HG03045 (cell line): ENCODE results near the gene WDR27.

Experiments
- ATAC-seq: cut with Tn5 transposase; IDR thresholded peaks from one replicate; pipeline ENCODE4 v1.9.1; 2021; ENCODE audit warnings: mild to moderate bottlenecking, moderate library complexity; ENCODE audit not compliant: unreplicated experiment

WDR27 gene

DNA sequence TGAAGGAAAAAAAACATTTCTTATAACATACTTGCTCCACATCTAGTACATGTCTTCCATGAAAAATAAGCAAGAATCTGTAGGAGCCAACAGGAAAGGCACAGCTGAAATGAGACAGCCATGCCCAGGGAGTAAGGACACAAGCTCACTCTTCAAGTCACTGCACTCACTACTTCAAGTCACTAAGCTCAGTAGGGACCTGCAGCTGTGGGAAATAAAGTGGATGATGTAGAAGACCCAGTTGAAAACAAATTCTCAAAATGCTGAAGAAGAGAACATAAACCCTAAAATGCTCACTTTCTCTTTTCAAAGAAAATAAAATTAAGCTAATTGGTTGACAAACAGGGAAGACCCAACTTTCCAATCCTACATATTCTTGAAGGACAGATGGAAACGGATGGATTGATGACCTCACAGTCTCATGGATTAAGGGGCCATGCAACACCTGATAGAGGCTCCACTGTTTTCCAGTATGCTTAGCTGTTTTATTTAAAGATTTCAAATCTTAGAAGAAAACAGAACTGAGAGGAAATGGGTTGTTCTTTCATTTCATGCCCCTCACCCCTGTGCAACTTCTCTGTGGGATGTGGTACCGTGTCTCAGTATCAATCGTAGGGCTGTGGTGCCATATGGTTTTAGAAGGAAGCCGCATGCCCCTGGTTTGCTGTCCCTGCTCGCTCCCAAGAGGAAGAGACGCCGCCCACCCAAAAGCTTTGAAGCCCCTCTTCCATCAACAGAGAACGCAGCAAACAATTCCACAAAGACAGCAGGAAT is 133.3 kb downstream of the WDR27 start:
- no peak for ATAC-seq

- ATAC-seq = no peak
Measured at GRCh38 chr6:169567819-169568218, 134.0 kb downstream of the WDR27 start.

DNA sequence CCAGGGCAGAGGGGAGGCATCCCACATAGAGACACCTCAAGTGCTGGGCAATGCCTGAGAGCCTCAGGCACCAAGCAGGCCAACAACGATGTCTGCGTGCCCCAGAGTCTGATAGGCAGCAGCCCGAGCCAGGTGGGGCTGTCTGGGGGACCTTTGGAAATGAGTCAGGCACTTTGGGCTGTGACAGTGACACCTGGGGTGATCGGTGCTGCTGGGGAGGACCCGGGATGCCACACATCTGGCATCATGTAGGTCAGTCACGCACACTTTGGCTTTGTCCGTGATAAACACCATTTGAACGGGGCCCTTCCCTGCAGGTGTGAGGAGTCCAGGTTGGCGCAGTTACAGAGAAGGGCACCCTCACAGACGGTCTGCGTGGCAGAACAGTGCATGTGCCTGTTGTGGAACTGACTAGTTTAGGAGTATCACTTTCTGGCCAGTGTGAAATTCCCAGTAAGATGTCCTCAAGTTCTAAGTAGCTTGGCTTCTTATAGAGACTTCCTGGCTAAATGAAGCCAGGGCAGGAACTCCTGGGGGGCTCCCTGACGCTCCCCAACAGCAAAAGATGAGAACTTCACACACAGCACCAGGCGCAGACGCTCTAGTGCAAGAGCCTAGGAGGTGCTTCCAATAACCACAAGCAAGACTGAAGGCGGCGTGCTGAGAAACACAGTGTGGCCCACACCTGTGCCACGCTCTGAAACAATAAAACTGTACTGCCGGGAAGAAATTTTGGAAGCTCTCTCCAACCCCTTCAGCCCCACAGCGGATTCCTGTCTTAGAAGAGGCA is 134.7 kb downstream of the WDR27 start:
- ATAC-seq = no peak

GRCh38 chr6:169566319-169566718 is 135.5 kb downstream of the WDR27 start:
- ATAC-seq = no peak

GRCh38 chr6:169564453-169565240 is 137.2 kb downstream of the WDR27 start:
- ATAC-seq = no peak

DNA sequence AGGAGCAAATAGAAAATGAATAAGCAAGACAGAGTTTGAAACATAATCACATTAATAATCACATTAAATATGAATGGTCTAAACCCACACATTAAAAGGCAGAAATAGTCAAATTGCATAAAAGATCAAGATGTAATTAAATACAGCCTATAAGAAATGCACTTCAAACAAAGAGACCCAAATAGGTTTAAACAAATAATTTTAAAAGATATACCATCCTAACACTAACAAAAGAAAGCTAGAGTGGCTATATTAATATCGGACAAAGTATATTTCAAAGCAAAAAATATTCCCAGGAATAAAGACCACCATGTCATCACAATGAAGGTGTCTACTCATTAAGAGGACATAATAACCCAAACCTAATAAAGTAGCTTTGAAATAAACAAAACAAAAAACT is 140.2 kb downstream of the WDR27 start:
- ATAC-seq = no peak

GRCh38 chr6:169559592-169559991 is 142.2 kb downstream of the WDR27 start:
- ATAC-seq = no peak

DNA sequence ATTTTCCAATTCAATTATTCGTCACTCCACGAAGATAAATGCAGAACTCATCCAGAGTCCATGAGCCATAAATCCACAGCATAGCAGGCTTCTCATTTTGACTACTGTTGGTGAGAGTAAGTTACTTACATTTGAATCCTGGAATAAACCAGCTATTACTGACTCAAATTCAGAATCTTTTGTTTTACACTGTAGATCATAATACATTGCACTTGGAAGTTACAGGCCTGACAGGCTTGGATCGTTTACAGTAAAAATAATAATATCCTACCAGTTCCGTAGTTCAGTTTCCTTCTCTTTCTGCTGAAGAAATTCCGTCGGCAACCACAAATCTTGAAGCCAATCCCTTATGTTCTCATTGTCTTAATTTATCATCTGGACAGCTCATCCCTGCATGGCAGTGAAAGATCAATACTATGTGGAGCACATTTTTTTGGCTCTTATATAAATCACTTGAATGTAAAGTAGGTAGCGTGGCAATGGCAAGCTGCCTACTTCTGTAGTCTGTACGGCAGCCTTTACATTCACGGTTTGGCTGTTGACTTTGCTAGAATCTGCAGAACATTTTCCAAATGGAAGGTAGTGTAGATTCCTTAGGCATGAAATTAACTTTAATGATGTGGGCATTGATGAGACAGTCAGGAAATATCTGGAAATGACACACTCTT is 142.9 kb downstream of the WDR27 start:
- no peak for ATAC-seq

DNA sequence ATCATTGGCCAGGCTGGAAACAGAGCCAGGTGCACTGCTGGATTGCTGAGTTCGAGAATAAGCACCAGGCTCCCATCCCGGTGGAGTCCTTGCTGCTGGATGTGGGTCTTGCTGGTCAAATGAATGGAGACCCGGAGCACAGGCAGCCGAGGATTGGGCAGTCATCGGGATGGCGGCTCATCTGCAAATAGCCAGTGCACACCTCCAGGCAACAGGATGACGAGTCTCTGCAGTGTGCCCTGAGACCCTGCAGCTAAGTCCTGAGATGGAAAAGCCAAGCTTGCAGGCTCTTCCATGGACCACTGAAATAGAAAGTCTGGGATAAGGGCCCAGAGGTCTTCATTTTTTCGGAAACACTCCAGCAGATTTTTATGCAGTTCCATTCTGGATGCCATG is 143.5 kb downstream of the WDR27 start:
- no peak for ATAC-seq

GRCh38 chr6:169557887-169558286 is 143.9 kb downstream of the WDR27 start:
- ATAC-seq = no peak

- ATAC-seq = peak; percentile 100
Measured at GRCh38 chr6:169556758-169557548, 144.9 kb downstream of the WDR27 start.

GRCh38 chr6:169555971-169556617 is 145.7 kb downstream of the WDR27 start:
- ATAC-seq = no peak

- ATAC-seq = no peak
Measured at GRCh38 chr6:169545982-169546381, 155.8 kb downstream of the WDR27 start.

DNA sequence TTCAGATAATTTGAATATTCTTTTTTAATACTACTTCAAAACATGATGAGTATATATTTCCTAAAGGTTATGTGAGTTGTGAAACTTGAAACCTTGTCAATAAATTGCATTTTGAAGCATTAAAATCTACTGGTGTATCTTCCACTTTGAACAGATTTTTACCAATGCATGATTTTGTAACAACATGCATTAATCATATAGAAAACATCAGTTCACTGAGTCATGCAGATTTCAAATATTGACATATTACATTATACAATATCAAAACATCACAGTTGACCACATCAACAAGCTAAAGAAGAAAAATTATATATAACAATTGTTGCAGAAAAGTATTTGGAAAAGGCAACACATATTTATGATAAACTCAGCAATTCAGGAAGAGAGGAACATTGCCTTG is 158.1 kb downstream of the WDR27 start:
- ATAC-seq = no peak

GRCh38 chr6:169542491-169542890 is 159.3 kb downstream of the WDR27 start:
- no peak for ATAC-seq

DNA sequence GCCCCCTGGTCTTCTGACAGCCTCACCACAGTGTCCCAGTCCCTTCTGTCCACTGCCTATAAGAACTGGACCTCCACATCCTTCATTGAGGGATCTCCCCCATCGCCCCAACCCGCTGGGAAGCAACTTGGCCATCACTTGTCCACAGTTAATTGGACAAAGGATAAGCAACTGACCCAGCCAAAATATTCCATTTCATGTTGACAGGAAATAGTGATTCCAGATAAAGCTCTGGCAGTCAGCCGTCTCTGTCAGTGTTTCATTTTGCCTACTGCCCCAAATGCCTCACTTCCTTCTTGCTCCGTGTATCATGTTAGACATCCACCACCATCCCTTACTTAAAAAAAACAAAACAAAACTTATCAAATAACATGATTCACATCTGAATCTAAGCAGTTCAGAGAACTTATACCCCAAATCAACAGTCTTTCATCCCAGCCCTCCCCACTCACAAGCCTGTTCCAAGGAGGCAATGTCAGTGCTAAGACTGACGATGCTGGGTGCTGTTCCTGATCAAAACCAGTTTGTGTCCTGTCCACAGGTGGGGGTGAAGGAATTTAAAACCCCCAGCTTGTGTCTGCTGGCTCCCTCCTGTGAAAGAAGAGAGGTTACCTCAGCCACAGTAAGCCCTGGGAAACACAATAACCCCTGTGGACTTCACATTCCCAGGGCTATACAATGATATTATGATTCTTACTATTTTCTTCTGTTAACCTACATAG is 162.5 kb downstream of the WDR27 start:
- no peak for ATAC-seq

GRCh38 chr6:169536446-169537170 is 165.2 kb downstream of the WDR27 start:
- no peak for ATAC-seq

GRCh38 chr6:169534039-169534421 is 167.8 kb downstream of the WDR27 start:
- no peak for ATAC-seq
